ENCODE measurements around the gene MYO7A.

- TF ChIP-seq, protein P1, sequence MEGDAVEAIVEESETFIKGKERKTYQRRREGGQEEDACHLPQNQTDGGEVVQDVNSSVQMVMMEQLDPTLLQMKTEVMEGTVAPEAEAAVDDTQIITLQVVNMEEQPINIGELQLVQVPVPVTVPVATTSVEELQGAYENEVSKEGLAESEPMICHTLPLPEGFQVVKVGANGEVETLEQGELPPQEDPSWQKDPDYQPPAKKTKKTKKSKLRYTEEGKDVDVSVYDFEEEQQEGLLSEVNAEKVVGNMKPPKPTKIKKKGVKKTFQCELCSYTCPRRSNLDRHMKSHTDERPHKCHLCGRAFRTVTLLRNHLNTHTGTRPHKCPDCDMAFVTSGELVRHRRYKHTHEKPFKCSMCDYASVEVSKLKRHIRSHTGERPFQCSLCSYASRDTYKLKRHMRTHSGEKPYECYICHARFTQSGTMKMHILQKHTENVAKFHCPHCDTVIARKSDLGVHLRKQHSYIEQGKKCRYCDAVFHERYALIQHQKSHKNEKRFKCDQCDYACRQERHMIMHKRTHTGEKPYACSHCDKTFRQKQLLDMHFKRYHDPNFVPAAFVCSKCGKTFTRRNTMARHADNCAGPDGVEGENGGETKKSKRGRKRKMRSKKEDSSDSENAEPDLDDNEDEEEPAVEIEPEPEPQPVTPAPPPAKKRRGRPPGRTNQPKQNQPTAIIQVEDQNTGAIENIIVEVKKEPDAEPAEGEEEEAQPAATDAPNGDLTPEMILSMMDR (IDR thresholded peaks at IDR 0.05; ENCODE audit: low read length): no peak
- TF ChIP-seq EZH2 (optimal IDR thresholded peaks at IDR 0.05; ENCODE audit: low read depth, low read length): no peak
Observed at GRCh38 chr11:77106321-77106720, 21.7 kb upstream of the MYO7A start.

Measured in MM.1S (cell line).